8988T (cell line): ENCODE results near the gene NAA60.

Source experiments
- DNase-seq: peaks from one replicate; pipeline ENCODE4 v3.0.0; 2011

The NAA60 gene

GRCh38 chr16:3443108-3444031 is at the start of gene NAA60, which contains the start of gene ZNF597:
TSS of gene NAA60 (plus strand) at chr16:3443680. CDS start at chr16:3476228, 32,548 bp downstream.
TSS of gene ZNF597 (minus strand) at chr16:3443504. CDS start at chr16:3443153, 351 bp downstream.
- no peak for DNase-seq

GRCh38 chr16:3400446-3400778 is 43.1 kb upstream of the NAA60 start:
- DNase-seq, result no peak

GRCh38 chr16:3400779-3401688 is 42.4 kb upstream of the NAA60 start, which contains the start of the genes ZNF174 and ZSCAN32:
TSS of gene ZNF174 (plus strand) at chr16:3401215. CDS start at chr16:3402005, 790 bp downstream.
TSS of gene ZSCAN32 (minus strand) at chr16:3401004. CDS start at chr16:3397557, 3,447 bp downstream.
- peak; percentile 84 for DNase-seq

- DNase-seq, result peak; percentile 22
Measured at GRCh38 chr16:3401719-3402397, 41.6 kb upstream of the NAA60 start.

GRCh38 chr16:3408561-3409197 is 34.8 kb upstream of the NAA60 start:
- no peak for DNase-seq

GRCh38 chr16:3413730-3414379 is 29.6 kb upstream of the NAA60 start:
- DNase-seq, result no peak

GRCh38 chr16:3431779-3432219 is 11.7 kb upstream of the NAA60 start:
- DNase-seq, result no peak

- no peak for DNase-seq
Measured at GRCh38 chr16:3434373-3434772, 9.1 kb upstream of the NAA60 start.

GRCh38 chr16:3439637-3440036 is 3.8 kb upstream of the NAA60 start:
- no peak for DNase-seq

GRCh38 chr16:3444032-3444388 is 530 bp downstream of the NAA60 start:
- no peak for DNase-seq

GRCh38 chr16:3454093-3454492 is 10.6 kb downstream of the NAA60 start:
- DNase-seq, result peak; percentile 64

GRCh38 chr16:3454631-3455147 is 11.2 kb downstream of the NAA60 start:
- DNase-seq, result no peak

GRCh38 chr16:3457434-3458252 is 14.2 kb downstream of the NAA60 start:
- peak; percentile 95 for DNase-seq

- DNase-seq, result no peak
Measured at GRCh38 chr16:3458278-3458851, 14.9 kb downstream of the NAA60 start.

- no peak for DNase-seq
Measured at GRCh38 chr16:3458852-3459361, 15.4 kb downstream of the NAA60 start.

GRCh38 chr16:3459401-3460090 is 16.1 kb downstream of the NAA60 start:
- DNase-seq, result no peak

GRCh38 chr16:3460121-3460520 is 16.6 kb downstream of the NAA60 start:
- DNase-seq, result no peak

- no peak for DNase-seq
Measured at GRCh38 chr16:3460585-3460984, 17.1 kb downstream of the NAA60 start.

GRCh38 chr16:3461151-3461550 is 17.7 kb downstream of the NAA60 start:
- DNase-seq, result no peak
